Fibroblast of skin of left biceps (primary cell): ENCODE results near the gene CDC42SE2.
A peak's percentile ranks its signal among the peaks of the same experiment; 100 is the strongest.
"Not testable (repeated sequence)": the region's sequence is repeated elsewhere in the genome, so short reads cannot be mapped to it uniquely, and the experiment has no call there.

Source experiments
- DNase-seq, 2 experiments: peaks; one replicate each; pipeline ENCODE4 v3.0.0-alpha.2; 2013; ENCODE audit warnings: low read depth in 2 of 2

The CDC42SE2 gene

DNA sequence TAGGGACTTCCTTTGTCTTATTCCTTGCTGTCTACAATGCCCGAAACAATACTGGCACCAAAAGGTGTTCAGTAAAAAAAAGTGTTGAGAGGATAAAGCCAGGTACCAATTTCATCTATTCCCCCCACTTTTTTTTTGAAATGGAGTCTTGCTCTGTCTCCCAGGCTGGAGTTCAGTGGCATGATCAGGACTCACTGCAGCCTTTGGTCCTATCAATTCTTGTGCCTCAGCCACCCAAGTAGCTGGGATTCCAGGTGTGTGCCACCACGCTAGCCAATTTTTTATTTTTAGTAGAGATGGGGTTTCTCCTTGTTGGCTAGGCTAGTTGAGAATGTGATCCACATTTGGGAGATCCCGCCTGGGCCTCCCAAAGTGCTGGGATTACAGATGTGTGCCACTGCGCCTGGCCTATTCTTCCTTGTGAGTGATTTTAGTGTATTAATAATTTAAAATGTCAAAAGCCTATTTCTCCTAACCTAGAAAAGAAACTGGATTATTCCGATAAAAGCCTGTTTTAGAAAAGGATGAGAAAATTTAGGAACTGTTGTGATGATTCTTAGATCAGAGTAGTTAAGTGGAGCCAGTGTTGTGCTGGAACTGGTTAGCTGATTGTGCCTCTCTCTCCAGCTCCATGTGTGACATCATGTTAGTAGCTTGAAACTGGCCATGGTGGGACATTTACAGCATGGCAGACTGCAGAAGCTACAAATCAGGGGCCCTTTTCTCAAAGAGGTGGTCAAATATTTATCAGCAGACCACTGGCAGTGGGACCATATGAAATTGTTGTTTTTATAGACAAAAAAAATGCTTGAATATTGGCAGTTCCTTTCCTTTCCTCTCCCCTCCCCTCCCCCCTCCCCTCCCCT, 14.3 kb downstream of the CDC42SE2 start:
- no peak for DNase-seq

GRCh38 chr5:131278741-131279124, 14.9 kb downstream of the CDC42SE2 start:
- not testable (repeated sequence) for DNase-seq

DNA sequence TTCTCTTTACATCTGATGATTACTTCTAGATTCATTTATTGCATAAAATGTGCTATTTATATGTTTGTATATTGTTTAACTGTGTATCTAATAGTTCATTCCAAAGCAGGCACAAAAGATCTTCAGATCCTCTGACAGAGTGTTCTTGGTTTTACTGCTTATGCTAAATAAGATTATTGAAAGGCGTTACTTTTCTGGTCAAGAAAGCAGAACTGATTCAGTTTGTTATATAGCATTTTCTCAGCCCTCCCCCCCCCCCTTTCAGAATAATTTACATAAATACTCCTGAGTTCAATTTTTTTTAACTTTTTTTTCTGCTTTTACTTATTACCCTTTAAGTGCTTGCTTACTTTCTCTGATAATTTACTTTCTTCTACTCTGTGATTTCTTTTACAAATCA, 15.4 kb downstream of the CDC42SE2 start:
- DNase-seq, result no peak

DNA sequence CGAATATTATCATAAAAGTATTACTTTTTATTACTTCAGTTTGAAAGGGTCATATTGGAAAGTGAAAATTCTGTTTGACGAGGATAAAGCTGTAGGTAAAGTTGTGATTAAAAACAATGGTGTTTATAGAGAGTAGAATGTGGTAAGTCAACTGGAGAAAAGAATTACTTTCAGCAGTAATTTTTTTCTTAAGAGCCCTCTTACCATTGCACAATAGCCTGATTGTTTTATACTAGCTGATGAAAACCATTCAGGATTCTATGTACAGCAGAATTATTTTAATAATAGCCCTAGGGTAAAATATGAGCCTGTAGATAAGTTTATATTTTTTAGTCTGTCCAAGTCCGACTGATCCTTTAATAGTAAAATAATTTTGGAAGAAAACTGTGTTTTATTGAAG, 16.6 kb downstream of the CDC42SE2 start:
- no peak for DNase-seq

DNA sequence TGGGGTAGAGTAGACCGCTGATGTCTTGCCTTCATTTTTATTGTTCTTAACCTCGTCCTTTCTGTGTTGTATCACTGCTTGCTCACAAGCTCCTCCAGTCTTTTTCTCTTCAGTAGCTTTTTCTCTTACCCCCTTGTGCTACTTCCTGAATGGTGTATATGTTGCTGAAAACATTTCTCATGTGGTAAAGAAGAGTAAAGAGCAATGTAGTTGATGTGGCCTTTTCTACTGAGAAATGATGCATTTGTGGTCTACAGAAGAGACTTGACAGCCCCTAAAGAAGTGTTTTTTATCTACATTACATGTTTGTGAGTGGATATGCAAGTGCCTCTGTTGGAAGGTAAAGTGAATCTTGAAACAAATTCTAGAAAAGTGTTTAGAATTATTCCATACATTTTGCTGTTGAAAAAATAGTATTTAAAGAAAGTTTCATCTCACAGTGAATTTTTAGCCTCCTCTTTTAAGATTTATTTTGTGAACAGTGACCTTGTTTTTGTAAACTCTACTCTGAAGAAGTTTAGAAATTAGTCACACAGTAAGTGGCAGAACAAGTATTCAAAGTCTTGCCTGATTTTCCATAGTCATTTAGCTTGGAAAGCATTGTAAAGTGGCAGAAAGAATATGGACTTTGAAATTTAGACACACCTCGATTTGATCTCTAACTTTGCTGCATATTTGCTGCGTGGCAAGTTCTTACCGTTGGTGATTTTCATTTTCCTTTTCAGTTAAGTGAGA, 17.4 kb downstream of the CDC42SE2 start:
- DNase-seq, result no peak

GRCh38 chr5:131281868-131282234, 18.0 kb downstream of the CDC42SE2 start:
- DNase-seq, result no peak

DNA sequence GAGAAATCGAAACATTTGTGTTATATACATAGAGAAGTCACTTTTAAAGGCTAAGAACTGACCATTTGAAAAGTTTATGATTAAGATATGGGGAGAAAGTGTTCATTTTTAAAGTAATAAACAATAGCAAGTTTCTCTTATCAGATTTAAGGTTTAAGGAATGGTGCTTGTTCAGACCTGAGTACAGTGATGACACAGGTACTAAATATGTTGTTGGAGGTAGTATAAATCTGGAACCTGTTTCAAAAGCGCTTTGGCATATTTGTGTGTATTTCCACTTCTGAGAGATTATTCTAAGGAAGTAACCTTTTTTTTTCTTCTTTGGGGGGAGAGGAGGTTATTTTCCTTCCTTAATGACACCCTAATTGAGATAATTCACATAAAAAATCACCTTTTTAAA, 18.4 kb downstream of the CDC42SE2 start:
- DNase-seq, result no peak

GRCh38 chr5:131285703-131286399, 22.0 kb downstream of the CDC42SE2 start:
- no peak for DNase-seq

GRCh38 chr5:131286400-131286715, 22.5 kb downstream of the CDC42SE2 start:
- no peak for DNase-seq

DNA sequence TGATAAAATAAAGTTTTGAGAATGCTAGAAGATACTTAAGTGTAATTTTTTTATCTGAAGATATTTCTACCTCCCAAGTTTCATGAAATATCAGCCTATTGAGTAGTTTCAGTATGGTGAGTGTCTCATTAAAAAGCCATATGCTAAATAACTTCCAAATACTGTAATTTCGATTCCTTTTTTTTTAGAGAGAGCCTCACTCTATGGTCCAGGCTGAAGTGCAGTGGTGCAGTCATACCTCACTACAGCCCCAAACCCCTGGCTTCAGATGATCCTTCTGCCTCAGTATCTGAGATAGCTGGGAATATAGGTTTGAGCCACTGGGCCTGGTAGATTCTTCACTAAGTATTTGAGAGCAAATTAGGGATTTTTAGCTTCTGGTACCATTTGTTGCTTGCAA, 24.5 kb downstream of the CDC42SE2 start:
- DNase-seq, result no peak

DNA sequence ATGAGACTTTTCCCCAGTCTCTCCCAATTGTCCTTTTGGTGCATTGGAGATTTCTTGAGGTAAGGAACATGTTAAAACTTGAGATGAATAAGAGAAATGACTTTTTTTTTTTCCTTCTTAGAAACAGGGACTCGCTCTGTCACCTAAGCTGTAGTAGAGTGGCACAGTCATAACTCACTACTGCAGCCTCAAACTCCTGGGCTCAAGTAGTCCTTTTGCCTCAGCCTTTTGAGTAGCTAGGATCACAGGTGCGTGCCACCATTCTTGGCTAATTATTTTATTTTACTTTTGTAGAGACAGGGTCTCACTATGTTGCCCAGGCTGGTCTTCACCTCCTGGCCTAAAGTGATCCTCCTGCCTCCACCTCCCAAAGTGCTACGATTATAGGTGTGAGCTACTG, 25.9 kb downstream of the CDC42SE2 start:
- DNase-seq, result no peak

DNA sequence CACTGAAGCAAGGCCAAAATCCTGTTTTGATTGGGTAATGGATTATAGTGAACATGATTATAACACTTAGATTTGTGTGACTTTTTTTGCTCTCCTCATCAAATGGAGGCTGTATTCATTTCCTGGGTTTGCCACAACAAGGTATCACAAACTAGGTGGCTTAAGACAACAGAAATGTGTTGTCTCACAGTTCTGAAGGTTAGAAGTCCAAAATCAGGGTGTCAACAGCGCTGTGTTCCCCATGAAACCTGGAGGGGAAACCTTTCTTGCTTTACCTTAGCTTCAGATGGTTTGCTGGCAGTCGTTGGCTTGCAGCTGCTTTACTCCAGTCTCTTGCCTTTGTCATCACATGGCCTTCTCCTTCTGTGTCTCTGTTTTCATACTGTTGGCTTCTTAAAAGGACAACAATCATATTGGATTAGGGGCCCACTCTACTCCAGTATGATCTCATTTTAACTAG, 32.4 kb downstream of the CDC42SE2 start:
- DNase-seq, result no peak

DNA sequence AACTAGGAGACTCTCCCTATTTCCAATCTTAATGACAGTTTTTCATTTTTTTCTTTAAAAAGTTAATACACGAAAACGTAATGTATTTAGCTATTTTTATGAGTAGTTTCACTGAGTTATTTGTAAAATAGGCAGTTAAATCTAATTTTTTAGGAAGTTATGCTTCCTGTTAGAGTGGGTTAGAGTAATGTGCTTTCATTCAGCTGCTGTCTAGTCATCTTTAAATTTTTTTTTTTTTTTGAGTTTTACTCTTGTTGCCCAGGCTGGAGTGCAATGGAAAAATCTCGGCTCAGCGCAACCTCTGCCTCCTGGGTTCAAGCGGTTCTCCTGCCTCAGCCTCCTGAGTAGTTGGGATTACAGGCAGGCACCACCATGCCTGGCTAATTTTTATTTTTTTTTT, 34.0 kb downstream of the CDC42SE2 start:
- no peak for DNase-seq

DNA sequence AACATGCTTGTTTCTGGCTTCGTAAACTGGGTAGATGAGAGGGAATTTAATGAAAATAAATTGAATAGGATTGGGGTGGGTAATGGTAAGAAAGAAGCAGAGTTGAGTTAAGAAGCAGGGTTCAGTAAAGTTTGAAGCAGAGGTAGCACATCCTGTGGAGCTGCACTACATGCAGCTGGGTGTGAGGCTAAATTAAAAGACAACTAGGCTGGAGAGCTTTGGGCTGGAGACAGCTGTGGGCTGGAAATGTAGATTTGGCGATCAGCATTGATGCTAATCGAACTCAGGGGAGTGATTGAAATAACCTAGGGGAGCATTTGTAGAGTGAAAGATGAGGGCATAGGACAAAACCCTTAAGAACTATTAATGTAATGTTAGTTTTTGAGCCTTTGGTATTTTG, 35.6 kb downstream of the CDC42SE2 start:
- no peak for DNase-seq

- no peak for DNase-seq
Observed at GRCh38 chr5:131302506-131302905, 38.7 kb downstream of the CDC42SE2 start.

GRCh38 chr5:131303537-131303936, 39.7 kb downstream of the CDC42SE2 start:
- peak; percentile 61 to 64 for DNase-seq

DNA sequence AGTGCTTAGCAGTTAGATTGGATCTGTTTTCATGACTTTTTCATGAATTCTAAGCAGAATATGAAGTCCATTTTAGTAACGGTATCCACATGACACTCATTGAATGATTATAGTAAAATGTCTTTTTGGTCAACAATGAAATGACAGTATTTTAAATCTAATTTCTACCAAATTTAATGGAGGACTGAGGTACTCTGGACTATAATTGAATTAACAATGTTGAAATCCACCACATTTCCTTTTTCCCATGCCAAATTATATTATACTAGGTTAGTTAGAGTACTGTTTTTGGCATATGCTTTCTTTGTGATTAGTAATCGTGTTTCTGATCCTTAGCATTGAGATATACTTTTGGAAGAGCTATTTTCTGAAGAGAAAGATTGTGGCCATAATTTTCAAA, 40.6 kb downstream of the CDC42SE2 start:
- DNase-seq, result no peak

DNA sequence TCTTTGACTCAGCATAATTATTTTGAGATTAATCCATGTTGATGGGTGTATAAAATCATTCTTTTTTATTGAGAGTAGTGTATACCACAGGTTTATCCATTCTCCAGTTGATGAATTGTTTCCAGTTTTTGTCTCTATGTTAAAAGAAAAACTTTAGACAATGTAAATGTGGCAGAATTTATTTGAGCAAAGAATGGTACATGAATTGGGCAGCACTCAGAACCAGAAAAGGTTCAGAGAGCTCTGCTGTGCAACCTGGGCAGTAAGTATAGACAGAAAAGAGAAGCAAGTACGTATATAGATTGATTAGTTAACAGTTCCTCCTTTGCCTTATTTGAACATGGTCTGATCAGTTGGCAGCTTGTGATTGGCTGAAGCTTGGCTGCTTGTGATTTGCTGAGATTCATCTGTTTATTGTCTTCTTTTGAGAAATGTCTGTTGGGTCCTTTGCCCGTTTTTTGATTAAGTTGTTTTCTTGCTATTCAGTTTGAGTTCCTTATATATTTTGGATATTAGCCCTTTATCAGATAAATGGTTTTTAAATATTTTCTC, 41.4 kb downstream of the CDC42SE2 start:
- no peak for DNase-seq

GRCh38 chr5:131305906-131306305, 42.1 kb downstream of the CDC42SE2 start:
- DNase-seq, result no peak

DNA sequence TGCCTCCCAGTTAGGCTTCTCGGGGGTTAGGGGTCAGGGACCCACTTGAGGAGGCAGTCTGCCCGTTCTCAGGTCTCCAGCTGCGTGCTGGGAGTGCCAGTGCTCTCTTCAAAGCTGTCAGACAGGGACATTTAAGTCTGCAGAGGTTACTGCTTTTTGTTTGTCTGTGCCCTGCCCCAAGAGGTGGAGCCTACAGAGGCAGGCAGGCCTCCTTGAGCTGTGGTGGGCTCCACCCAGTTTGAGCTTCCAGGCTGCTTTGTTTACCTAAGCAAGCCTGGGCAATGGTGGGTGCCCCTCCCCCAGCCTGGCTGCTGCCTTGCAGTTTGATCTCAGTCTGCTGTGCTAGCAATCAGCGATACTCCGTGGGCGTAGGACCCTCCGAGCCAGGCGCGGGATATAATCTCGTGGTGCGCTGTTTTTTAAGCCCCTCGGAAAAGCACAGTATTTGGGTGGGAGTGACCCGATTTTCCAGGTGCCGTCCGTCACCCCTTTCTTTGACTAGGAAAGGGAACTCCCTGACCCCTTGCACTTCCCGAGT, 48.5 kb downstream of the CDC42SE2 start:
- not testable (repeated sequence) for DNase-seq

DNA sequence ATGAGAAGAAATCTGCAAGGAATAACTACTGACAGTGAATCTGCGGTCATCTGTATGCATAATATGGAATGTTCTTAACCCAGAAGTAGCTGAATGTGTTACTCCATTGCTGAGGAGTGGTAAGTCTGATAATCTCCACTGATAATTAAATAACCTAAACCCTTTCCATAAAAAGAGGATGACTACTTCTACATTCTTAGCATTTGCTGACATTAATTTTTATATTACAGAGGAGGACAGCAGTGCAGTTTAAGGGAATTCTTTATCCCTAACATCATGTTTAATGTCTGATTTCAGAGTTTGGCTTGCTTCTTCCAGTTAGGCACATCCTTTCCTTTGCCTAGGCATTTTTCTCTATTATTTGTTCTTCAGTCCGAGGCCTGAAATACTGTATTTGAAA, 52.2 kb downstream of the CDC42SE2 start:
- DNase-seq, result no peak

- no peak for DNase-seq
Observed at GRCh38 chr5:131316822-131317221, 53.0 kb downstream of the CDC42SE2 start.
